ENCODE data around the gene STIP1. TPM values are rescaled to one million over a fixed set of nuclear protein-coding genes. Genes with fewer than 3 reads are reported as not detected.

STIP1 gene
- total and polyA plus RNA-seq, 2 of the 4 experiments (the other 2 are of a cell fraction) = 201 to 489 TPM

- Histone ChIP-seq H2AK5ac (ENCODE audit: low read depth, low read length) (no peak overlapping the region), H2AK9ac (replicated peaks; ENCODE audit: low read depth, low read length, poor library complexity) (no peak overlapping the region), H2BK5ac (ENCODE audit: low read depth, low read length, poor library complexity, severe bottlenecking) (no peak overlapping the region), H2BK20ac (ENCODE audit: low read depth, low read length) (no peak overlapping the region), H3K9ac (ENCODE audit: low read depth, low read length) (no peak overlapping the region), H4K20me1 (ENCODE audit: insufficient read depth, low read length) (peaks cover 15% of the 10 kb centered on the region; the same call in 1 of the 2 replicates), H3K79me1 (ENCODE audit: low read depth in 1 of 2, low read length in 2 of 2) (peaks cover 1 to 2% of the 10 kb centered on the region in 2 experiments; a peak in 2 of 4 replicates), H2AFZ (replicated peaks; ENCODE audit: low read length, poor library complexity) (no peak overlapping the region), H3K18ac (ENCODE audit: low read depth, low read length) (no peak overlapping the region), H3K56ac (ENCODE audit: extremely low read depth, insufficient read depth, low read length) (no peak overlapping the region), H3K27ac (ENCODE audit: insufficient read depth, low read length) (no peak overlapping the region), H2BK120ac (ENCODE audit: low read depth, low read length) (no peak overlapping the region), H4K91ac (ENCODE audit: insufficient read depth, low read depth, low read length) (no peak overlapping the region), H3K4me1 (ENCODE audit: control insufficient read depth, insufficient read depth, low read length) (no peaks in the 10 kb centered on the region), H2BK15ac (ENCODE audit: low read depth, low read length) (no peak overlapping the region), H3K4ac (ENCODE audit: low read depth, low read length) (no peak overlapping the region), H3K14ac (replicated peaks; ENCODE audit: low read depth, low read length) (no peak overlapping the region), H3K23ac (ENCODE audit: low read depth, low read length) (no peak overlapping the region), H3K4me3 (ENCODE audit: insufficient read depth, low read depth, low read length) (no peak overlapping the region), H3K27me3 (ENCODE audit: control insufficient read depth, insufficient read depth, low read length) (no peaks in the 10 kb centered on the region), H4K5ac (ENCODE audit: low read depth, low read length) (no peak overlapping the region), H3K9me1 (ENCODE audit: insufficient read depth, low read length) (no peaks in the 10 kb centered on the region), H3K4me2 (ENCODE audit: low read depth, low read length) (no peak overlapping the region), H3K9me3 (ENCODE audit: control insufficient read depth, insufficient read depth, low read length) (no peaks in the 10 kb centered on the region), H3K36me3 (ENCODE audit: control insufficient read depth, insufficient read depth, low read length) (no peaks in the 10 kb centered on the region), H4K8ac (ENCODE audit: low read depth in 2 of 2, low read length in 2 of 2) (no peak overlapping the region)
- POLR2A ChIA-PET (ENCODE audit: unreplicated experiment) = no interaction called here
- no peak for TF ChIP-seq POLR2A (IDR thresholded peaks at IDR 0.05; ENCODE audit: low read depth, low read length)
- no peak for TF ChIP-seq USF2 (IDR thresholded peaks at IDR 0.05; ENCODE audit: low read depth, low read length)
- no peak for TF ChIP-seq MAFK (IDR thresholded peaks at IDR 0.05; ENCODE audit: low read depth, low read length)
- no peak for TF ChIP-seq CTCF (conservative IDR thresholded peaks at IDR 0.05; ENCODE audit: low read depth, low read length)
- no peak for TF ChIP-seq RFX5 (IDR thresholded peaks at IDR 0.05; ENCODE audit: low read depth, low read length)
- TF ChIP-seq SMC3 (IDR thresholded peaks at IDR 0.05; ENCODE audit: low read depth, low read length) = no peak
- TF ChIP-seq BHLHE40 (IDR thresholded peaks at IDR 0.05; ENCODE audit: low read depth, low read length) = no peak
- TF ChIP-seq FOS (IDR thresholded peaks at IDR 0.05; ENCODE audit: low read depth, low read length) = no peak
- no peak for TF ChIP-seq NFE2L2 (IDR thresholded peaks at IDR 0.05; ENCODE audit: low read depth, low read length)
- no peak for TF ChIP-seq MXI1 (IDR thresholded peaks at IDR 0.05; ENCODE audit: borderline replicate concordance, low read depth, low read length)
- no peak for TF ChIP-seq CHD1 (IDR thresholded peaks at IDR 0.05; ENCODE audit: low read depth, low read length)
- no peak for TF ChIP-seq RCOR1 (IDR thresholded peaks at IDR 0.05; ENCODE audit: insufficient replicate concordance, low read length)
- no peak for TF ChIP-seq RAD21 (IDR thresholded peaks at IDR 0.05; ENCODE audit: low read length)
- TF ChIP-seq MAZ (IDR thresholded peaks at IDR 0.05; ENCODE audit: borderline replicate concordance, low read depth, low read length) = no peak
- TF ChIP-seq ELK1 (IDR thresholded peaks at IDR 0.05; ENCODE audit: borderline replicate concordance, low read depth, low read length) = no peak
- no peak for TF ChIP-seq CEBPB (IDR thresholded peaks at IDR 0.05; ENCODE audit: low read depth, low read length)
- intact Hi-C loops (cut with micrococcal nuclease) (no loop called here), in situ Hi-C loops (cut with MboI; ENCODE audit: low sequenced_read_pairs) (no loop called here), dilution Hi-C loops (cut with HindIII; ENCODE audit: low sequenced_read_pairs, unreplicated experiment) (no loop called here)
- DNase-seq = no peak
- CTCF ChIA-PET = no interaction called here
- 82% methylated on average over 3 of the region's 17 CpGs; no CpG with 5 or more reads in 1 of the 2 experiments for WGBS, 2 experiments (ENCODE audit: extremely low coverage in 2 of 2, insufficient read length in 1 of 2)
- BruUV-seq (replicated peaks) = no TSS peak
- no peak for ATAC-seq (ENCODE audit: low read depth)
These were observed 28.2 kb upstream of the STIP1 start for GRCh38 chr11:64157631-64158394.
